HG02943 (cell line): ENCODE results near the gene JAGN1.
"Not testable (repeated sequence)": the region's sequence is repeated elsewhere in the genome, so short reads cannot be mapped to it uniquely, and the experiment has no call there.

Experiments used
- ATAC-seq: cut with Tn5 transposase; IDR thresholded peaks from one replicate; pipeline ENCODE4 v1.9.1; 2021; ENCODE audit warnings: mild to moderate bottlenecking, low read depth, moderate library complexity; ENCODE audit not compliant: unreplicated experiment

JAGN1 gene

DNA sequence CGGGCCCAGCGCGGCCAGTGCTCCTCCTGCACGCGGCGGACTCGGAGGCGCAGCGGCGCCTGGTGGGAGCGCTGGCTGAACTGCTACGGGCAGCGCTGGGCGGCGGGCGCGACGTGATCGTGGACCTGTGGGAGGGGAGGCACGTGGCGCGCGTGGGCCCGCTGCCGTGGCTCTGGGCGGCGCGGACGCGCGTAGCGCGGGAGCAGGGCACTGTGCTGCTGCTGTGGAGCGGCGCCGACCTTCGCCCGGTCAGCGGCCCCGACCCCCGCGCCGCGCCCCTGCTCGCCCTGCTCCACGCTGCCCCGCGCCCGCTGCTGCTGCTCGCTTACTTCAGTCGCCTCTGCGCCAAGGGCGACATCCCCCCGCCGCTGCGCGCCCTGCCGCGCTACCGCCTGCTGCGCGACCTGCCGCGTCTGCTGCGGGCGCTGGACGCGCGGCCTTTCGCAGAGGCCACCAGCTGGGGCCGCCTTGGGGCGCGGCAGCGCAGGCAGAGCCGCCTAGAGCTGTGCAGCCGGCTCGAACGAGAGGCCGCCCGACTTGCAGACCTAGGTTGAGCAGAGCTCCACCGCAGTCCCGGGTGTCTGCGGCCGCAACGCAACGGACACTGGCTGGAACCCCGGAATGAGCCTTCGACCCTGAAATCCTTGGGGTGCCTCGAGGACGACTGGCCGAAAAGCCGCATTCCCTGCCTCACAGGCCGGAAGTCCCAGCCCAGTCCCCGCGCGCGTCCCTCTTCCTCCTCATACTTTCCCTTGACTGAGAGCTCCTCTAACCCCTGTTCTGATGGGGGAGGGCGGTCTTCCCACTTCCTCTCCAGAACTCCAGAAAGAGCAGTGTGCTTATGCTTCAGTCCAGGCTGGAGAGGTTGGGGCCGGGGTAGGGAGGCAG, 25.1 kb downstream of the JAGN1 start:
- ATAC-seq, result no peak

DNA sequence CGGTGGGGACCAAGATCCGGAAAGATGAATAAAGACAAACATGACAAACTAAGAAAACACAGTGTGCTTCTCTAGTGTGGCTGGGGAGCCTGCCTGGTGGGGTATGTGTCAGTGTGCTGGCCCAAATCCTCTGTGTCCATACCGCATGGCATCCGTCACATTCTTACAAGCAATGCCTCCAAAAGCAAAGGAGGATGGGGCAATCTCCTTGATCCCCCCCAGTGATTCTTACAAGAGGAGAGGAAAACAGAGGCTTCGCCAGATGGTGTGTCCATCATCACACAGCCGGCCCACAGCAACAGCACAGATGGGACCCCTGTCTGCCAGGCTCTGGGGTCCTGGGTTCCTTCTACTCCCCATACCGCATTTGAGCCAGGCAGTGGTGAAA, 25.9 kb downstream of the JAGN1 start:
- no peak for ATAC-seq

DNA sequence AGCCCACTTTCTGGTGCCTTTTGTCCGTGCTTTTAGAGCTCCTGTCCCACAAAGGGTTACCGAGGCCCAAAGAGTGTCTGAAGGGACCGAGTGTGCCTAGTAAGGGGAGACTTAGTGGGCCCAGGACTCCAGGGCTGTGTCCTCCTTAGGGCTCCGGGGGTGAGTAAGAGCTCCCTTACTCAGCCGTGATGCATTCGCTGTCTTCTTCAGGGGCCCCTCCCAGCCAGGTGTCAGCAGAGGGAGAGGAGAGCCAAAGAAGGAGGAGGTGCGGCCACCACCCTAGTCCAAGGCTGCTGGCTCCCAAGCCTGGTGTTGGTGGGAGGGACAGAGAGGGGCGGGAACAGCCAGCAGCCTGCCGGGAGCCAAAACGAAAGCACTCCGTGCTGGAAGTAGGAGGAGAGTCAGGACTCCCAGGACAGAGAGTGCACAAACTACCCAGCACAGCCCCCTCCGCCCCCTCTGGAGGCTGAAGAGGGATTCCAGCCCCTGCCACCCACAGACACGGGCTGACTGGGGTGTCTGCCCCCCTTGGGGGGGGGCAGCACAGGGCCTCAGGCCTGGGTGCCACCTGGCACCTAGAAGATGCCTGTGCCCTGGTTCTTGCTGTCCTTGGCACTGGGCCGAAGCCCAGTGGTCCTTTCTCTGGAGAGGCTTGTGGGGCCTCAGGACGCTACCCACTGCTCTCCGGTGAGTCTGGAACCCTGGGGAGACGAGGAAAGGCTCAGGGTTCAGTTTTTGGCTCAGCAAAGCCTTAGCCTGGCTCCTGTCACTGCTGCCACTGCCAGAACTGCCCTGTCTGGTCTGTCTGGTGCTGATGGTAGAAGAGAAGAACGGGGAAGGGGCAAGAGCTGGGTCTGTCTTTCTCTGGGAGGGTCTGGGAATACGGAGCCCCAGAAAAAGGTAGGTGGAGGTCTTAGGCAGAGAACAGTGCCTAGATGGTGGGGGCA, 26.6 kb downstream of the JAGN1 start, which contains the start of gene IL17RC:
Gene IL17RC (plus strand): TSS at position 365 of the 947 bp plus-strand sequence. CDS start 218 bp downstream, at position 583.
- no peak for ATAC-seq

DNA sequence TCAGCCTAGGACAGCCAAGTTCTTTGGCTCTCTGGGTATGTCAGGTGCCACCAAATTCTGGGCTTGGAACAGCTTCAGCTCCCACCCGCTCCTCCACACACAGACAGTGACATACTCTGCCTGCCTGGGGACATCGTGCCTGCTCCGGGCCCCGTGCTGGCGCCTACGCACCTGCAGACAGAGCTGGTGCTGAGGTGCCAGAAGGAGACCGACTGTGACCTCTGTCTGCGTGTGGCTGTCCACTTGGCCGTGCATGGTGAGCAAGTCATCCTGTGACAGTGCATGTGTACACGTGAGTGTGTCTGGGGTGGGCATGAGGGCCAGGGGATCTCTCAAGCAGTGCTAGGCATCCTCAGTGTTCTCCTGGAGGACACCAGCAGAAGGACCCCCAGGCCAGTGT, 27.4 kb downstream of the JAGN1 start:
- no peak for ATAC-seq

DNA sequence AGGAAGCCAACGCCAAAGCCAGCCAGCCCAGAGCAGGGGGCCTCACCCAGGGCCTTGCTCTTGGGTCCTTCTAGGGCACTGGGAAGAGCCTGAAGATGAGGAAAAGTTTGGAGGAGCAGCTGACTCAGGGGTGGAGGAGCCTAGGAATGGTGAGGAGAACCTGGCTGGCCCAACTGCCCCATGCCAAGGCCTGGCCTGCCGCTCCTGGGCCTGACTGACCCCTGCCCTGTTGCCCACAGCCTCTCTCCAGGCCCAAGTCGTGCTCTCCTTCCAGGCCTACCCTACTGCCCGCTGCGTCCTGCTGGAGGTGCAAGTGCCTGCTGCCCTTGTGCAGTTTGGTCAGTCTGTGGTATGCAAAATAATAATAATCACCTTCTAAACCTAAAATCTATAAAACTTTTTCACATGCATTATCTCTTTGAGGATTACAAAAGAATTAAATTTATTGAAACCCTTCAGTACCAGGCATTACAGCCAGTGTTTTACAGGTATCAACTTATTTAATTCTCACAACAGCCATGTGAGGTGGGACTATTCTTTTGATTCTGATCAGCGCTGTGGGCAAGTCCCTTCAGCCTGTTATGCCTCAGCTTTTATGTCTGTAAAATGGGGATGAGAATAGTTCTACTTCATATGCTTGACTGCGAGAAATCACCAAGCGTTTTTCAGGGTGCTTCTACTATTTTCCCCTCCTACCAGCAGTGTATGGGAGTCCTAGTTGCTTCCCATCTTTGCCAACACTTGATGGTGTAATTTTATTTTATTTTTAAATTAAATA, 28.0 kb downstream of the JAGN1 start:
- no peak for ATAC-seq

DNA sequence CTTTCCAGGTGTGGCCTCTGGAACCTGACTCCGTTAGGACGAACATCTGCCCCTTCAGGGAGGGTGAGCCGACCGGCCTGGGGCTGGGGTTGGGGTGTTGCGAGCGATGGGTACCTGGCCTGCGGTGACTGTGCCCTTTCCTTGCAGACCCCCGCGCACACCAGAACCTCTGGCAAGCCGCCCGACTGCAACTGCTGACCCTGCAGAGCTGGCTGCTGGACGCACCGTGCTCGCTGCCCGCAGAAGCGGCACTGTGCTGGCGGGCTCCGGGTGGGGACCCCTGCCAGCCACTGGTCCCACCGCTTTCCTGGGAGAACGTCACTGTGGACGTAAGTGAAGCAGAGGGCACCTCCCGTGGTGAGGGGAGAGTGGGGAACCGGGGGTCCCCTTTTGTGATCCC, 37.7 kb downstream of the JAGN1 start:
- no peak for ATAC-seq

DNA sequence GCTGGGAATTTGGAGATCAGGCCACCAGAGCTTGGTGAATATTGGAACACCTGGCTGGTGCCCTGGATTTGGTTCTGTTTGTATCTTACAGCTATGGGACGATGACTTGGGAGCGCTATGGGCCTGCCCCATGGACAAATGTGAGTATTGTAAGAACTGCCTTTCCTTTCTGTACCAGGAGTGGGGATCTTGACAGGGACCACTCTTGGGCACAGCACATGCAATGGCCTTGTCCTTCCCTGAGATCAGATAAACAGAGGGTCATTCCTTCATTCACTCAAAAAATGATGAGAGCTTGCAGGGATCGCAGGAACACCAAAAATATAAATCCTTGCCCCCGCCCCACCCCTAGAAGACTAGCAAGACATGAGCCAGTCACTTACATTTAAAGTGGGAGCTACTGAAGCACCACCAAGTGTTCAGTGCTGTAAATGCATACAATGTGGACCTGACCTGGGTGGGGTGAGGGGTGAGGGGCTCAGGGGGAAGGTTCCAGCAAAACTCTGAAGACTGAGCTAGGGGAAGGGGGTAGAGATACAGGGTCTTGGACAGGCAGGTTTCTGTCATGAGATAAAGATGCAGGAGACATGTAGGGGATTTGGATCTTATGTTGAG, 40.5 kb downstream of the JAGN1 start:
- no peak for ATAC-seq

- no peak for ATAC-seq
These were observed 42.1 kb downstream of the JAGN1 start for GRCh38 chr3:9932535-9932842.

GRCh38 chr3:9932843-9933560, 42.6 kb downstream of the JAGN1 start:
- peak; percentile 57 for ATAC-seq

DNA sequence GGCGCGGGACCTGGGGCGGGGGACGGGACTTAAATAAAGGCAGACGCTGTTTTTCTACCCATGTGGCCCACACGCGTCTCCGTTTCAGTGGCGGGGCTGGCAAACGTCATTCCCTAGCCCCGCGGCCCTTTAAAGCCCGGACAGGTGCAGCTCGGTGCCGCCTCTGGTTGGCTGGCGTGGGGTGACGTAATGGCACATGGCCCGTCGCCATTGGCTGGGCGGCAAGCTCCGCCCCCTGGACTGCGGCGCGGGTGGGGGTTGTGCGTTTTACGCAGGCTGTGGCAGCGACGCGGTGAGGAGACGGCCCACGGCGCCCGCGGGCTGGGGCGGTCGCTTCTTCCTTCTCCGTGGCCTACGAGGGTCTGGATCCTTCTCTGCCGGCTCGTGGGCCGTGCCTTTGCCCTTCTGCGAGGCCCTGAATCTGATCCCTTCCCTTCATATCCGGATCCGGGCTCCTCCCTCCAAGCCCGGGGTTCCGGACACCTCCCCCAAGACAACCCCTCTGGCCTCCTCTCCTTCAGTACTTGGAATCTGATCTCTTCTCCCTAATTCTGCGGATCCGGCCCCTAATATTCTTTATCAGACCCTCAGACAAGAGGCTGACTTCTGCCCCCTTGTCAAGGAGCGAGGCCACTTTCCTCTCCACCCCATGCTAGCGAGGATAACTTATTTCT, 43.3 kb downstream of the JAGN1 start, which contains the start of gene CRELD1:
Gene CRELD1 (plus strand): TSS at position 274 of the 674 bp plus-strand sequence. CDS start 605 bp downstream, outside the sequence.
- ATAC-seq, result peak; percentile 86

DNA sequence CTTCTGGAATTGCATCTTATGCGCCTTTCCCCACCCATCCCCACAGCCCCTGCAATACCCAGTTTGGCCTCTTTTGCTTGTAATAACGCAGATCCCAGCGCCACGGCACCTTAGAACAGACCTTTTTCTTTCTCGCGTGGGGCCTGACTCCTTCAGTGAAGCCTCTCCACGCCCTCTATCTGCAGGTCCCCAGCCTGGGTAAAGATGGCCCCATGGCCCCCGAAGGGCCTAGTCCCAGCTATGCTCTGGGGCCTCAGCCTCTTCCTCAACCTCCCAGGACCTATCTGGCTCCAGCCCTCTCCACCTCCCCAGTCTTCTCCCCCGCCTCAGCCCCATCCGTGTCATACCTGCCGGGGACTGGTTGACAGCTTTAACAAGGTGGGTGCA, 43.8 kb downstream of the JAGN1 start:
- ATAC-seq, result no peak

- ATAC-seq, result no peak
These were observed 44.6 kb downstream of the JAGN1 start for GRCh38 chr3:9934993-9935392.

GRCh38 chr3:9935966-9936510, 45.6 kb downstream of the JAGN1 start:
- no peak for ATAC-seq

DNA sequence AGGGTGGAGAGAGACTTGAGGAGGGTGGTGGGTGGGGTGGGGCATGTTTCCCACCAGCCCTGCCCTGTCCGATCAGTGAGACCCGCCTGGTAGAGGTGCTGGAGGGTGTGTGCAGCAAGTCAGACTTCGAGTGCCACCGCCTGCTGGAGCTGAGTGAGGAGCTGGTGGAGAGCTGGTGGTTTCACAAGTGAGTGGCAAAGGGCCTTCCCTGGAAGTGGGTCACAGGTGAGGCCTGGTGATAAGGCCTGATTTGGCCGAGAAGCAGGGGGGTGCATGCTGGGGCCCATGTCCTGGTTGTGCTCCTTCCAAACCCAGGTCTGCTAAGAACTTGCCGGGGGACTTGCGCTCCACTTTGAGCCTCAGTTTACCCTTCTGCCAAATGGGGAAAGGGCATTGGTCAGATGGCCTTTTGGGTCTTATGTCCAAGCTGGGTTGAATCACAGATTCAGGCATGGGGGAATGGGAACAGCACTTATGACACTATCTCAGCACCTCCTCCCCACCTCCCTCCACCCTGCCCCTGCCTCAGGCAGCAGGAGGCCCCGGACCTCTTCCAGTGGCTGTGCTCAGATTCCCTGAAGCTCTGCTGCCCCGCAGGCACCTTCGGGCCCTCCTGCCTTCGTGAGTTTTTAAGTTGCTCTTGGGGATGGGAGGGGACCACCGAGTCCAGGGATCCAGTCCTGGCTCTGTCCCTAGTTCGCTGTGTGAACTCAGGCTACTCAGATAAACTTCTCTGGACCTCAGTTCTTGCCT, 47.3 kb downstream of the JAGN1 start:
- no peak for ATAC-seq

DNA sequence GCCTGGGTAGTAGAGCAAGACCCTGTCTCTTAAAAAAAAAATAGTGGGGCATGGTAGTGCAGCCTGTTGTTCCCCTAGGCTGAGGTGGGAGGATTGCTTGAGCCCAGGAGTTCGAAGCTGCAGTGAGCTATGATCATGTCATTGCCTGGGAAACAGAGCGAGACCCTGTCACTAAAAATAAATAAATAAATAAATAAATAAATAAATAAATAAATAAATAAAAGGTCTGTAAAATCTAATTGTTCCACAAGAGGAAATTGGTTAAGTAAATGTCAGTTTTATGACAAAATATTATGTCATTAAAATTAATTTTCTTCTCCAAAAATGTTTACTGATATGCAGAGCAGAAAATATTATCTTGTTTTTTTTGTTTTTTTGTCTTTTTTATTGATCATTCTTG, 48.6 kb downstream of the JAGN1 start:
- no peak for ATAC-seq

GRCh38 chr3:9939906-9940305, 49.5 kb downstream of the JAGN1 start:
- ATAC-seq, result not testable (repeated sequence)

- ATAC-seq, result no peak
These were observed 50.3 kb downstream of the JAGN1 start for GRCh38 chr3:9940746-9941145.

DNA sequence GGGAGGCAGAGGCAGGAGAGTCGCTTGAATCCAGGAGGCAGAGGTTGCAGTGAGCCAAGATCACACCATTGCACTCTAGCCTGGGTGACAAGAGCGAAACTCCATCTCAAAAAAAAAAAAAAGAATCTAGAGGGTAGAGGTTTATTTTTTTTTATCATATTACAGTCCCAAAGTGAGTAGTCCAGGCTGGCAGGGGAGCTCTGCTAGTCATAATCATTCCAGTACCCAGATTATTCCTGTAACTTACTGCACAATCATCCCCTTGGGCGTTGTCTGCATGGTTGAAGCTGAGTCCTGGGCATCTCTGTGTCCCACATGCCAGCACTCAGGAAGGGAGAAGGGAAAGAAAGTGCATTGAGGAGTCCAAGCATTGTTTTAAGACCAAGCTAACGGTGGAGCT, 51.8 kb downstream of the JAGN1 start:
- no peak for ATAC-seq
